H9 (cell line): ENCODE results near the gene SSX7. TPM values are rescaled to one million over a fixed set of nuclear protein-coding genes. Genes with fewer than 3 reads are reported as not detected.
"Not testable (repeated sequence)": the region's sequence is repeated elsewhere in the genome, so short reads cannot be mapped to it uniquely, and the experiment has no call there.

Source experiments
- DNase-seq: peaks from one replicate; pipeline ENCODE4 v3.0.0-alpha.2; 2017
- H2AFZ ChIP-seq: one replicate; pipeline ENCODE4 v1.6.1; 2013; ENCODE audit warnings: mild to moderate bottlenecking, low read length, control low read depth, moderate library complexity
- H2AK5ac ChIP-seq: 2 replicates; pipeline ENCODE4 v1.6.1; 2013; ENCODE audit warnings: low read length, control low read depth, mixed read lengths; ENCODE audit not compliant: insufficient read length
- H2BK120ac ChIP-seq: one replicate; pipeline ENCODE4 v1.6.1; 2013; ENCODE audit warnings: low read depth, mild to moderate bottlenecking, low read length, control low read depth, inconsistent platforms; ENCODE audit not compliant: poor library complexity, severe bottlenecking
- H2BK12ac ChIP-seq: 2 replicates; pipeline ENCODE4 v1.6.1; 2013; ENCODE audit warnings: low read length, control low read depth, mixed read lengths, low read depth; ENCODE audit not compliant: insufficient read length
- H2BK15ac ChIP-seq: 2 replicates; pipeline ENCODE4 v1.6.1; 2013; ENCODE audit warnings: low read depth, low read length, control low read depth
- H2BK20ac ChIP-seq: one replicate; pipeline ENCODE4 v1.6.1; 2013; ENCODE audit warnings: low read depth, mild to moderate bottlenecking, low read length, control low read depth, inconsistent platforms; ENCODE audit not compliant: poor library complexity, severe bottlenecking
- H2BK5ac ChIP-seq: 2 replicates; pipeline ENCODE4 v1.6.1; 2013; ENCODE audit warnings: low read length, control low read depth, mixed read lengths; ENCODE audit not compliant: insufficient read length
- H3K14ac ChIP-seq: 2 replicates; pipeline ENCODE4 v1.6.1; 2013; ENCODE audit warnings: low read length, control low read depth; ENCODE audit not compliant: insufficient read depth
- H3K18ac ChIP-seq: 2 replicates; pipeline ENCODE4 v1.6.1; 2013; ENCODE audit warnings: low read depth, mild to moderate bottlenecking, mixed read lengths, low read length, control low read depth; ENCODE audit not compliant: insufficient read length
- H3K23ac ChIP-seq: 2 replicates; pipeline ENCODE4 v1.6.1; 2013; ENCODE audit warnings: low read length, control low read depth, mixed read lengths, low read depth; ENCODE audit not compliant: insufficient read length
- H3K23me2 ChIP-seq: 2 replicates; pipeline ENCODE4 v1.6.1; 2013; ENCODE audit warnings: low read depth, mild to moderate bottlenecking, mixed read lengths, low read length, control low read depth; ENCODE audit not compliant: insufficient read length, poor library complexity, severe bottlenecking
- H3K27ac ChIP-seq: 2 replicates; pipeline ENCODE4 v1.5.1; 2013; ENCODE audit warnings: low read length, control low read depth, mixed read lengths, low read depth; ENCODE audit not compliant: insufficient read length
- H3K27me3 ChIP-seq: 2 replicates; pipeline ENCODE4 v1.6.1; 2013; ENCODE audit warnings: low read length, control low read depth, inconsistent platforms; ENCODE audit not compliant: insufficient read depth
- H3K4ac ChIP-seq: 2 replicates; pipeline ENCODE4 v1.6.1; 2013; ENCODE audit warnings: low read depth, mild to moderate bottlenecking, control low read depth, inconsistent platforms, low read length, moderate library complexity
- H3K4me1 ChIP-seq: 2 replicates; pipeline ENCODE4 v1.6.1; 2013; ENCODE audit warnings: low read length, control low read depth, inconsistent platforms; ENCODE audit not compliant: insufficient read depth
- H3K4me2 ChIP-seq: 2 replicates; pipeline ENCODE4 v1.6.1; 2013; ENCODE audit warnings: low read length, control low read depth, mixed read lengths; ENCODE audit not compliant: insufficient read length, insufficient read depth
- H3K56ac ChIP-seq: 2 replicates; pipeline ENCODE4 v1.6.1; 2013; ENCODE audit warnings: low read depth, mild to moderate bottlenecking, mixed read lengths, low read length, control low read depth; ENCODE audit not compliant: insufficient read length
- H3K79me1 ChIP-seq: 2 replicates; pipeline ENCODE4 v1.6.1; 2013; ENCODE audit warnings: low read depth, mild to moderate bottlenecking, moderate library complexity, low read length, control low read depth, inconsistent platforms; ENCODE audit not compliant: insufficient read depth, poor library complexity, severe bottlenecking
- H3K79me2 ChIP-seq: 2 replicates; pipeline ENCODE4 v1.6.1; 2013; ENCODE audit warnings: low read length, control low read depth, inconsistent platforms; ENCODE audit not compliant: insufficient read depth
- H3K9ac ChIP-seq: 2 replicates; pipeline ENCODE4 v1.6.1; 2013; ENCODE audit warnings: low read length, control low read depth, mixed read lengths; ENCODE audit not compliant: insufficient read length; ENCODE audit errors: extremely low read depth
- H3K9me3 ChIP-seq: one replicate; pipeline ENCODE4 v1.6.1; 2013; ENCODE audit warnings: low read depth, low read length, inconsistent platforms; ENCODE audit not compliant: control insufficient read depth
- H3T11ph ChIP-seq: one replicate; pipeline ENCODE4 v1.6.1; 2013; ENCODE audit warnings: mild to moderate bottlenecking, low read length, control low read depth, inconsistent platforms
- H4K20me1 ChIP-seq: one replicate; pipeline ENCODE4 v1.6.1; 2013; ENCODE audit not compliant: control insufficient read depth, insufficient read length, insufficient read depth
- H4K5ac ChIP-seq: 2 replicates; pipeline ENCODE4 v1.6.1; 2013; ENCODE audit warnings: low read depth, mild to moderate bottlenecking, mixed read lengths, low read length, control low read depth; ENCODE audit not compliant: insufficient read length
- H4K8ac ChIP-seq: replicated peaks from 2 replicates; pipeline ENCODE4 v1.6.1; 2013; ENCODE audit warnings: low read length, control low read depth, mixed read lengths, low read depth; ENCODE audit not compliant: insufficient read length
- H4K91ac ChIP-seq: 2 replicates; pipeline ENCODE4 v1.6.1; 2013; ENCODE audit warnings: low read depth, mild to moderate bottlenecking, moderate library complexity, mixed read lengths, low read length, control low read depth; ENCODE audit not compliant: insufficient read length
- H3K27ac Mint-ChIP-seq, 3 experiments: 2 replicates in 2 of 3; 3 replicates in 1 of 3; pipeline ENCODE4 v1.8.0; 2020 to 2021; ENCODE audit warnings: mixed read lengths in 3 of 3, mild to moderate bottlenecking in 1 of 3, moderate library complexity in 1 of 3
- H3K27me3 Mint-ChIP-seq: 2 replicates; pipeline ENCODE4 v1.8.0; 2021; ENCODE audit warnings: low read depth, mild to moderate bottlenecking, moderate library complexity, mixed read lengths
- H3K36me3 Mint-ChIP-seq, 3 experiments: 2 replicates in 2 of 3; 3 replicates in 1 of 3; pipeline ENCODE4 v1.8.0; 2020 to 2021; ENCODE audit warnings: low read depth in 3 of 3, mixed read lengths in 3 of 3; ENCODE audit not compliant: insufficient read depth in 1 of 3
- H3K4me1 Mint-ChIP-seq, 2 experiments: 2 replicates each; pipeline ENCODE4 v1.8.0; 2020; ENCODE audit warnings: mixed read lengths in 2 of 2
- H3K4me3 Mint-ChIP-seq, 2 experiments: 2 replicates in 1 of 2; 3 replicates in 1 of 2; pipeline ENCODE4 v1.8.0; 2020 to 2021; ENCODE audit warnings: mild to moderate bottlenecking in 2 of 2, mixed read lengths in 2 of 2, moderate library complexity in 1 of 2
- H3K9me3 Mint-ChIP-seq, 2 experiments: 2 replicates in 1 of 2; 3 replicates in 1 of 2; pipeline ENCODE4 v1.8.0; 2020; ENCODE audit warnings: mild to moderate bottlenecking in 2 of 2, mixed read lengths in 2 of 2, moderate library complexity in 1 of 2
- WGBS: extraction: QIAGEN DNeasy Blood & Tissue Kit; methylation state at CpG from one replicate; pipeline ENCODE4 v1.1.7; 2013; ENCODE audit warnings: missing lambda C conversion rate, low lambda C conversion rate, mixed read lengths; ENCODE audit not compliant: insufficient read length; ENCODE audit errors: extremely low coverage; 5-methylcytosine and 5-hydroxymethylcytosine counted together
- total RNA-seq: library from RNA; stranded (reverse); gene quantifications from 2 replicates; pipeline ENCODE4 v1.2.1, GENCODE V29; 2021

Gene SSX7
- total RNA-seq, 1 experiment from 2014 or later: not detected

GRCh38 chrX:52650676-52651075, 4.0 kb downstream of the SSX7 start:
- H3K4me1 ChIP-seq, H3K27ac ChIP-seq: not testable (repeated sequence)
- no CpG with 5 or more reads among the region's 3 CpGs for WGBS

GRCh38 chrX:52648956-52649355, 5.7 kb downstream of the SSX7 start:
- H4K91ac ChIP-seq, H3K79me2 ChIP-seq, H3K27me3 ChIP-seq, H3K27ac ChIP-seq, H3K27ac Mint-ChIP-seq, H2AK5ac ChIP-seq, H2BK120ac ChIP-seq, H4K5ac ChIP-seq, H3K23ac ChIP-seq, H2BK20ac ChIP-seq, H3K18ac ChIP-seq, H3K4me3 Mint-ChIP-seq, H3K56ac ChIP-seq, H2BK12ac ChIP-seq, H2BK15ac ChIP-seq, H2AFZ ChIP-seq, H2BK5ac ChIP-seq, DNase-seq, H3K4me1 Mint-ChIP-seq, H4K8ac ChIP-seq, H3T11ph ChIP-seq, H3K23me2 ChIP-seq, H3K14ac ChIP-seq, H3K4me2 ChIP-seq, H3K9me3 ChIP-seq, H3K4ac ChIP-seq, H3K36me3 Mint-ChIP-seq, H3K79me1 ChIP-seq, H4K20me1 ChIP-seq, H3K9ac ChIP-seq, H3K4me1 ChIP-seq: not testable (repeated sequence)
- H3K27me3 Mint-ChIP-seq: peaks cover 16% of the 10 kb centered on the region
- WGBS: no CpG with 5 or more reads among the region's 7 CpGs
- H3K9me3 Mint-ChIP-seq: peaks cover 72 to 74% of the 10 kb centered on the region in 2 experiments

More at GRCh38 chrX:52650676-52651075, 4.0 kb downstream of the SSX7 start:
- not testable (repeated sequence) for H3K4me2 ChIP-seq, H2AFZ ChIP-seq, H3K4me3 Mint-ChIP-seq, H3K23me2 ChIP-seq, H3K23ac ChIP-seq, H3K4me1 Mint-ChIP-seq, H3K27me3 ChIP-seq, H2AK5ac ChIP-seq, H3K79me2 ChIP-seq, H2BK120ac ChIP-seq, H3K14ac ChIP-seq, H3T11ph ChIP-seq, H2BK20ac ChIP-seq, H3K79me1 ChIP-seq, H4K20me1 ChIP-seq, H4K8ac ChIP-seq, H3K4ac ChIP-seq, H3K18ac ChIP-seq, H4K5ac ChIP-seq, H4K91ac ChIP-seq, H3K9ac ChIP-seq, H3K27ac Mint-ChIP-seq, H3K9me3 ChIP-seq, DNase-seq, H3K56ac ChIP-seq, H2BK5ac ChIP-seq, H2BK15ac ChIP-seq, H2BK12ac ChIP-seq, H3K36me3 Mint-ChIP-seq
- Mint-ChIP-seq H3K9me3 (peaks cover 71 to 82% of the 10 kb centered on the region in 2 experiments), H3K27me3 (peaks cover 14% of the 10 kb centered on the region)
